GDM1 (cell line): ENCODE measurements around the gene HACD2.
A peak's percentile ranks its signal among the peaks of the same experiment; 100 is the strongest.
"Not testable (repeated sequence)": the region's sequence is repeated elsewhere in the genome, so short reads cannot be mapped to it uniquely, and the experiment has no call there.

Source experiments
- DNase-seq: peaks from one replicate; lab custom pipeline; 2025; lab: John Stamatoyannopoulos, UW

The HACD2 gene

DNA sequence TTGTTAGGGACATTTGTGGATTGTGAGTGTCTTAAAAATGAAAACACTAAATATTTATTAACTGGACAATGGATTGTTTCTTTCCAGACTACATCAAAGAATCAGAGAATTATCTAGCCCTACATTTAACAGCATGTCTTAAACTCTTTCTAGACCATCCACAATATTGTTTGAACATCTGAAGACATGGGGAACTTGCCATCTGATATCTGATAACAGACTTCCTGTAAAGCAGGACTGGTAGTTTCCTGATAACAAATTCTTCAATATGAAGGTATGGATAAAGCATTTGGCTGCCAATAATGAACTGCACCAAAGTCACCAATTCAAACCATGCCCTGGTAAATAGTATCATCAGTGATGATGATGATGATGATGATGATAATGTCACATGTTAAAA, 26.2 kb upstream of the HACD2 start:
- no peak for DNase-seq

GRCh38 chr3:123610331-123610730, 25.5 kb upstream of the HACD2 start:
- DNase-seq = no peak

DNA sequence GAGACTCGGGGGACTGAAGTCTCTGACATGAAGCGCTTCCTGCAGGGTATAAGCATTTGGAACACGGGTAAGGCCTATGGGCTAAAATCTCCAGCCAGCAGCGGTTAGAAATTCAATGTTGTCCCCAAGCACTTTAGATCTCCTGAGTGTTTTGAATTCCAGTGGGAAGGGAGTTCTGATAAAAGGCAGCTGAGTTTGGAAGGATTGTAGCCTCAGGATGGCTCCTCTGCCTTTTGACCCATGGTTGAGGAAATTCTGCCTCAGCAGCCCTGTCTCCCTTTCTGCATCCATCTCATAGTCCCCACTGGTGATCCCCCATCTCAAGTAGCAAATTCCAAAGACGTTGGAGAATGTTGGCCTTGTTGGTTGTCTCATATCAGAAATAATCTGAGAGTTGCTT, 24.2 kb upstream of the HACD2 start:
- DNase-seq = no peak

DNA sequence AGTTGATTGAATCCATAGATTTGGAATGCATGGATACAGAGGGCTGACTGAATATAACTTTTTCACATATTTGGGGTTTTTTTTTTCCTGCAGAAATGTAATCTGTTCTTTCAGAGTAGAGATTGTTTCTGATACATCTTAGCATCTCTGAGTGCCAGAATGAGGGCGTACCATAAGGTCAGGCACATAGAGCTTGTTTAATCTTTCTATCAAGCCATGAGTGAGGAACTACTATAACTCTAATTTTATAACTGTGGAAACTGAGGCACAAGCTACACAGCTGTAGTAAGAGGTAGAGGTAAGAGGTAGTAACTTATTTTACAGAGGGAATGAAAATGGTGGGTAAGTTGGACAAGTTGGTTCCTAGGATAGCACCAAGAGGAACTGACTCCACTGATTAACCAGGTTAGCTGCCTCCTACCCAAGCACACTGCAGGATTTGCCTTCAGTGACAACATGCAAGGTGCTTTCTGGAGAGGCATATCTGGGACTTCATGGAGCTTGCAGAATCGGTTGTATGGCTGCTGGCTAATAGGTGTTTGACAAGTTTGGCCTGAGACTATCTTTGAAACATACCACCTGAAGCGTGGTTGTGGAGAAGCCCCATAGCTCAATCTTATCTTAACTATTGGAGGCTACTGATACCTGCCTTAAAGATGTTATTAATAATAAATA, 23.5 kb upstream of the HACD2 start:
- DNase-seq = no peak

GRCh38 chr3:123606527-123606926, 21.7 kb upstream of the HACD2 start:
- no peak for DNase-seq

DNA sequence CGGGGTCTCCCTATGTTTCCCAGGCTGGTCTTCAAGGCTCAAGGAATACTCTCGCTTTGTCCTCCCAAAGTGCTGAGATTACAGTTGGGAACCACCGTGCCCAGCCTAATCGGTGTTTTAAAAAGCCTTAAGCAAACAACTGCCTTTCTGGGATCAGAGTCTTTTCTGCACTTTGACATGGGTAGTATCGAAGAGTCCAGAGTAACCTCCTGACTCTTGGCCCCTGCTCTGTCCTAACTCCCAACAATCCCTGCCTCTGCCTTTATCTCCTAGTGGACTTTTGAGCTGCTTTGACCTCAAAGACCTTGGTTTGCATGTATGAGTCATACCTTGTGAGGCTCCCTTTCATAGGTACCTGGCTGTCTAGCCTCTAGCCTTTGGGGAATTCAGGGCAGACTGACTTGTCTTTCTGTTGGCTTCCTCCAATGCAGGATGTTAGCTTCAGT, 21.0 kb upstream of the HACD2 start:
- DNase-seq = no peak

DNA sequence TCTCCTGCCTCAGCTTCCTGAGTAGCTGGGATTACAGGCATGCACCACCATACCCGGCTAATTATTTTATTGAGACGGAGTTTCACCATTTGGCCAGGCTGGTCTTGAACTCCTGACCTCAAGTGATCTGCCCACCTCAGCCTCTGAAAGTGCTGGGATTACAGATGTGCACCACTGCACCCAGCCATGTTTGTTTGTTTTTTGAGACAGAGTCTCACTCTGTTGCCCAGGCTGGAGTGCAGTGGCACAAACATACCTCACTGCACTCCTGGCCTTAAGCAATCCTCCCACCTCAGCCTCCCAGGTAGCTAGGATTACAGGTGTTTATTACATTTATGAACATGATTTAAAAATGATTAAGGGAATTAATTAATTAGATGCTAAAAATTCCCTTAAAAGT, 18.3 kb upstream of the HACD2 start:
- not testable (repeated sequence) for DNase-seq

GRCh38 chr3:123602325-123602724, 17.5 kb upstream of the HACD2 start:
- no peak for DNase-seq

- DNase-seq = not testable (repeated sequence)
Measured at GRCh38 chr3:123600863-123601262, 16.0 kb upstream of the HACD2 start.

- DNase-seq = no peak
Measured at GRCh38 chr3:123597561-123597960, 12.7 kb upstream of the HACD2 start.

GRCh38 chr3:123595396-123596180, 10.7 kb upstream of the HACD2 start:
- DNase-seq = peak; percentile 4

DNA sequence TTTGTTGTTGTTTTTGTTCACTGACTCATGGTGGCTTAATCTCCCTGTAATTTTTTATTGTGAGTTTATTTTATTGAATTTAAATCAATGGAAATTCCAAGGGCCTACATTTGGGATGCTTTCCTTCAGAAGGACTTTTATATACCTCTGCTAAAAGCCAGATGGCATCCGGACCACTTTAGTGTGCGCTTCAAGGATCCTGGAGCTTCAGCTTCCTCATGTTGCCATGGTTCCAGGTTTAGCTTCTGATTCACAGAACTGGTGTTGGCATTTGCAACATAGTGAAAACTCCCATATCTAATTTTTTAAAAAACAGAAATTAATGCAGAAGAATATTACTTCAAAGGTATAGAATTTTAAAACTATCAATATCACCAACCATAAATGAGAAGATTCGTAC, 8.5 kb upstream of the HACD2 start:
- no peak for DNase-seq

- no peak for DNase-seq
Measured at GRCh38 chr3:123590685-123591450, 6.0 kb upstream of the HACD2 start.

DNA sequence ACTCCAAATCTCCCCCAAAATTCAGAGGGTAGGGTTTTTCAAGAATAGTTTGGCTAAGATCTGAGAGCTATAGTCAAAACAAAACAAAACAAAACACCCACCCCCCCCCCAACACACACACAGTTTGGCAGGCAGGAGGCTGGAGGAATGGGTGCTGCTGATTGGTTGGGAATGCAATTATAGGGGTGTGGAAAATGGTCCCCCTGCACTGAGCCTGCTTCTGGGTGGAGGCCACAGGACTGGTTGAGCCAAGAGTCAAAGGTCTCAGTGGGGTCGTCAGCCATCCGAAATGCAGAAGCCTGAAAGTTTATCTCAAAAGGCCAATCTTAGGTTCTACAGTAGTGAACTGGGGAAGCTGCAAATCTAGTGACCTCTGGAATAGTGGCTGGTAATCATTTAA, 2.5 kb upstream of the HACD2 start:
- DNase-seq = no peak

DNA sequence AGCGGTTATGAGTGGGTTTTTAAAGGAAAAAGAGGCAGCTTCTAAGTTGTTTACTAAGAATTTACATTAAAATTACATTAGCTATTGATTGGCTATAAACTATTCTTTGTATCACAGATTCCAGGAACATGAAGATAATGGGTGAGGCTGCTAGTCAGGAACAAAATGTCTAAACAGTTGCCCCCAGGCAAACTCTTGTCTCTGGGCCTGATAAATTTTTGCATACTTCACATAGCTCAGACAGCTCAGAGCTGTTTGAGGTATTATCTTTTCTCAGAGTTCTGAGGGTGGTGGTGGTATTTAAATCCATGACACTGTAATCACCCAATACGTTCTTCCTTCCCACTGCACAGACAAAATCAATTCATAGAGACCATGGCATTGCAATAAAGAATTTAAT, 2.1 kb upstream of the HACD2 start:
- no peak for DNase-seq

GRCh38 chr3:123586131-123586530, 1.3 kb upstream of the HACD2 start:
- peak; percentile 43 for DNase-seq

DNA sequence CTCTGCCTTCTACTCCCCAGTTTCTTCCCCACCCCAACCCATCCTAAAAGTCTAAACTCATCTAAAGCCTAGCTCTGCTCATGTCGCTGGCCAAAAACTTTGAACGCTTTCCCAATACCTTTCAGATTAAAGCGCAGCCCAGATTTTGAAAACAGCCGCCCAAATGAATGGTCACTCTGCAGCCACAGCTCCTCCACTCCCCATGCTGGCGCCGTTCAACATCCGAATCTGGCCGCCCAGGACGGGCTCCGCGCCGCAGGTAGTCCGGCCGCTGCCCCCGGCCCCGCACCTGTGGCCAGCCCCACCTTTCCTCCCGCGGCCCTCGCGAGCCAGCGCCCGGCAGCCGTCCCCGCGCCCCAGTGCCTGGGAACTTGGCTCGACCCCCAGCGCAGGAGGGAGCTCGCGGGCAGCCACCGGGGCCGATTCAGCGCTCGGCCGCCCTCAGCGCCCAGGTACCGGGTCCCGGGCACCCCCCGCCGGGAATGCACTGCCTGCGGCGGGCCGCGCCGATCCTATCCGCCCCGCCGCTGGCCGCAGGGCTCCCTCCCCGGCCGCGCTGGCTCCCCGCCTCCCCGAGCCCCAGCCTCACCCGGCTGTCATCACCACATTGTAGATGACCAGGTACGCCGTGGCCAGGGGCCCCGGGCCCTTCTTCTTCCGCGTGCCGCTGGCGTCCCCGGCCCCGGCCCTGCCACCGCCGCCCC, 417 bp downstream of the HACD2 start:
- DNase-seq = no peak

DNA sequence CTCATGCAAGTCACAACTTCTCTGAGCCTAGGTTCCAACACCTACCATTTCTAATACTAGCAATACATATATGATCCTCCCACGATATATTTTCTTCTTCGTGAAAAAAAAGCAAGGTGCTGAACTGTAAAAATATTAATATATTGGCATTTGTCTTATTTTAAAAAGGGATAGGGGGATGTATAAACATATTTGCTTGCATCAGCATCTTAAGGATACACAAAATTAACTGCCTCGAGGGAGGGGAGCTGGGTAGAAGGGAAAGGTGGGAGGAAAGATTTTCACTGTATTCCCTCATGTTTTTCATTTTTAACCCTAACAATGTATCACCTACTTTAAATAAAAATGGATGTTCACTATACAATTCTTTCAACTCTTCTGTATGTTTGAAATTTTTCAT, 1.3 kb downstream of the HACD2 start:
- DNase-seq = no peak

GRCh38 chr3:123582315-123582714, 2.5 kb downstream of the HACD2 start:
- DNase-seq = no peak

DNA sequence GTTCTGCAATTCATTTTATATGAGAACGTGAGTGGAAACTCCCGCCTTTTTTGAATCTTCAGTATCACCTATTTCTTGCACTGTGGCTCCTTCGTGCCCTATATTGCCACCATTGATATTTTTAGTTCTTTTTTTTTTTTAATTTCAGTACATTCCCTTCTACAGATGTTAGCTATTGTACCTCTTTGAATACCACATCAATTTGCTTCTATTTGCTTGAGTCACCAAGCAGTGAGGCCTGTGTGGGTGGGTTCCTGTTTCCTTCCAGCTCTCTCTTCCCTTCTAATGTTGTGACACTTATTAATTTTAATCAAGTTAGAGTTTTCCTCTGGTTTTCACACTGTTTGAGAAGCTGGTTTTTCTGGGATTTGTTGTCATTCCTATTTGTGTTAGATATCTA, 8.7 kb downstream of the HACD2 start:
- DNase-seq = peak; percentile 3

GRCh38 chr3:123571973-123572365, 12.9 kb downstream of the HACD2 start:
- no peak for DNase-seq

- DNase-seq = peak; percentile 2
Measured at GRCh38 chr3:123571264-123571972, 13.4 kb downstream of the HACD2 start.
